T follicular helper cell (primary cell): Measurements from ENCODE around the gene GRID2IP.

ENCODE experiments used
- DNase-seq: peaks from one replicate; pipeline ENCODE4 v3.0.0-alpha.2; 2020; ENCODE audit warnings: low read depth

GRID2IP gene

DNA sequence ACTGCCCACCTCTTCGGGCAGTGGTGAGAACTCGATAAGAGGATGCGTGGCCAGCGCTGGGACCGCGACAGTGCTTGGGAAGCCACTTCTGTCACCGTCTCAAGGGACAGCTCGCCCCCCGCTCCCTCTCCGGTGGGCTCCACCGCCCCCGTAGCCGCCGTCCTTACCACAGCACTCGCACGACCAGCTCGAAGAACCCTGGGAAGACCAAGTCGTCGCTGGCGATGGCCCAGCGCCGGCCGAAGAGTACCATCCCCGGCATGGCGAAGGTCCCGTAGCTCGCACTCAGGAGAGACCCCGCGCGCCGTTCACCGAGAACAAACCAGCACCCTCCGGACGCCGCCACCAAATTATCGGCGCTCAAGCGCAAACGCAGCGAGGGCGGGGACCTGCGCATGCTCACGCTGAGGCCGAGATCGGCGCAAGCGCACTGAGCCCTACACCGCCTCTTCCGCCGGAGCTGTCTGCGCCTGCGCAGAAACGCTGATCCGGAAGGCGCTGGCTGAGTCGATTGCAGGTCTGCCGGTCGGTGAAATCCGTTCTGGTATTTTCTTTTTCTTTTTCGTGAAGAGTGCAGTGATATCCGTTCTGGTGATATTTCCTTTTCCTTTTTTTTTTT lies 103.6 kb downstream of the GRID2IP start, which contains the start of gene DAGLB:
TSS of gene DAGLB (minus strand) at position 374 of the 619 bp plus-strand sequence. CDS start at position 262, 112 bp downstream.
- peak; percentile 93 for DNase-seq
